Ovary (tissue), 9 donors: ENCODE data around the gene CARM1. TPM values are rescaled to one million over a fixed set of nuclear protein-coding genes. Genes with fewer than 3 reads are reported as not detected.
A peak's percentile ranks its signal among the peaks of the same experiment; 100 is the strongest.

Experiments used
- DNase-seq, 5 donors: peaks; one replicate each; pipeline ENCODE4 v3.0.0-alpha.2; 2019 to 2020
- H3K27ac ChIP-seq, 2 donors: fragments of 200-600 bp; one replicate each; pipeline versions ENCODE4 v1.5.1 to v1.8.0; 2019 to 2022
- H3K27me3 ChIP-seq: fragments of 200-600 bp; one replicate; pipeline ENCODE4 v1.8.0; 2022
- H3K36me3 ChIP-seq: fragments of 200-600 bp; sonication (generic); one replicate; pipeline ENCODE4 v1.5.1; 2019
- H3K4me1 ChIP-seq: one replicate; pipeline ENCODE4 v1.8.1; 2013; ENCODE audit warnings: mild to moderate bottlenecking, moderate library complexity; ENCODE audit not compliant: insufficient read depth
- H3K4me3 ChIP-seq: fragments of 200-600 bp; sonication (generic); one replicate; pipeline ENCODE4 v1.5.1; 2017
- H3K9me3 ChIP-seq, 2 donors: fragments of 200-600 bp in 1 of 2; sonication (generic) in 1 of 2; one replicate each; pipeline versions ENCODE4 v1.5.1 to v1.8.1; 2013 to 2019; ENCODE audit warnings: mild to moderate bottlenecking in 1 of 2, moderate library complexity in 1 of 2
- EP300 ChIP-seq: sonication (generic); formaldehyde crosslinking; IDR thresholded peaks from one replicate; pipeline ENCODE4 v1.6.1; 2017; ENCODE audit warnings: antibody characterized with exemption
- POLR2A ChIP-seq: fragments of 450-650 bp; IDR thresholded peaks from one replicate; pipeline ENCODE4 v1.6.1; 2017; ENCODE audit warnings: antibody characterized with exemption, mild to moderate bottlenecking, moderate library complexity
- WGBS, 3 donors: extraction: QIAGEN DNeasy Blood & Tissue Kit in 1 of 3; methylation state at CpG; one replicate each; pipeline versions ENCODE4 v1.1.5 to v1.1.7; 2013 to 2017; 5-methylcytosine and 5-hydroxymethylcytosine counted together
- intact Hi-C, 4 donors: fragments of 100-400 bp; cut with DNase I; formaldehyde crosslinking; loops; one replicate each; pipeline versions ENCODE4 v1.11.0 to v1.15.1; 2022 to 2023
- polyA plus RNA-seq, 2 donors: library from polyadenylated mRNA; stranded (reverse); fragments of 200-250 nt in 1 of 2; fragments of 350-450 nt in 1 of 2; fragmentation: Illumina TruSeq in 1 of 2; extraction: RNeasy Lipid Tissue Mini Kit (QIAGEN cat#74804) in 1 of 2; gene quantifications; one replicate each; pipeline ENCODE4 v1.2.3, GENCODE V29; 2013 to 2014
- total RNA-seq, 7 donors: library from RNA; depleted of rRNA in 2 of 7; stranded (reverse); fragments of >200 nt in 2 of 7; fragmentation: NEBNext Ultra II Directional in 3 of 7; extraction: Animal tissue kit (Norgen Biotek cat#: 25700) in 3 of 7; gene quantifications; one replicate each; pipeline versions ENCODE4 v1.1.0 to v1.2.4, GENCODE V29; 2016 to 2023
- TF ChIP-seq, protein P1 (sequence below), 3 donors: fragments of 450-650 bp in 2 of 3; fragments of 200-600 bp in 1 of 3; IDR thresholded peaks; one replicate each; pipeline versions ENCODE4 v1.5.1 to v1.8.0; 2016 to 2022; ENCODE audit warnings: antibody characterized with exemption in 3 of 3, mild to moderate bottlenecking in 1 of 3
- donor health status: DM: no; HTN: no; CAD: no; lungs with moderate emphysema.
- donor health status: DM: no; HTN: no; CAD: no.
- donor health status: Bipolar disorder and iron deficiency.
- donor health status: DM: yes; HTN: yes; CAD: no.
- donor health status: DM: no; HTN: no; CAD: no.
- donor health status: DM: yes; HTN: yes; CAD: no.

The CARM1 gene
- total and polyA plus RNA-seq, 9 donors: 10.1 to 42.1 (median 38.1) TPM

DNA sequence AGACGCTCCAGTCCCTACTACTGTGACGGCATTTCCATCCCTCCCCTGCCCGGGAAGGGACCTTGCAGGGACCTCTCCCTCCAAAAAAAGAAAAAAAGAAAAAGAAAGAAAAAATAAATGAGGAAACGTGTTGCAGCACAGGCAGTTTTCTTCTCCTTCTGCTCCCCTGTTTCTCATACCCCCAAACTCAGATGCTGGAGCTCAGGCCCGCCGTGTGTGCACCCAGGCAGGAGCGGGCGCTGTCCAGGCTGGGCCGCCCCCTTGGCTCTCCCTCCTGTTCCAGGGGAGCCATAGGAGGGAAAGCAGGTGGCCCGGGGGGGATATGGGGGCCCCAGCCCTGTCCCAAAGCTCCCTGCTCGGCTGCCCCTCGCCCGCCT lies 51.3 kb downstream of the CARM1 start:
- Histone ChIP-seq H3K27me3 (no peaks in the 10 kb centered on the region), H3K4me1 (peaks cover 5% of the 10 kb centered on the region), H3K4me3 (no peak overlapping the region), H3K9me3 (no peaks in the 10 kb centered on the region), H3K27ac (no peak overlapping the region), H3K36me3 (no peaks in the 10 kb centered on the region)
- 80 to 82% (median 81%) methylated on average over 13 of the region's 13 CpGs for WGBS, 3 donors
- intact Hi-C loops: loop anchor here in 1 of 4 donors (10.0 kb wide), 1 partner anchor 48 kb away; the partner anchor contains the start of gene CARM1
- no peak for TF ChIP-seq EP300
- TF ChIP-seq, protein P1, sequence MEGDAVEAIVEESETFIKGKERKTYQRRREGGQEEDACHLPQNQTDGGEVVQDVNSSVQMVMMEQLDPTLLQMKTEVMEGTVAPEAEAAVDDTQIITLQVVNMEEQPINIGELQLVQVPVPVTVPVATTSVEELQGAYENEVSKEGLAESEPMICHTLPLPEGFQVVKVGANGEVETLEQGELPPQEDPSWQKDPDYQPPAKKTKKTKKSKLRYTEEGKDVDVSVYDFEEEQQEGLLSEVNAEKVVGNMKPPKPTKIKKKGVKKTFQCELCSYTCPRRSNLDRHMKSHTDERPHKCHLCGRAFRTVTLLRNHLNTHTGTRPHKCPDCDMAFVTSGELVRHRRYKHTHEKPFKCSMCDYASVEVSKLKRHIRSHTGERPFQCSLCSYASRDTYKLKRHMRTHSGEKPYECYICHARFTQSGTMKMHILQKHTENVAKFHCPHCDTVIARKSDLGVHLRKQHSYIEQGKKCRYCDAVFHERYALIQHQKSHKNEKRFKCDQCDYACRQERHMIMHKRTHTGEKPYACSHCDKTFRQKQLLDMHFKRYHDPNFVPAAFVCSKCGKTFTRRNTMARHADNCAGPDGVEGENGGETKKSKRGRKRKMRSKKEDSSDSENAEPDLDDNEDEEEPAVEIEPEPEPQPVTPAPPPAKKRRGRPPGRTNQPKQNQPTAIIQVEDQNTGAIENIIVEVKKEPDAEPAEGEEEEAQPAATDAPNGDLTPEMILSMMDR (IDR thresholded peaks at IDR 0.05): no peak
- TF ChIP-seq POLR2A: no peak
- no peak for DNase-seq

DNA sequence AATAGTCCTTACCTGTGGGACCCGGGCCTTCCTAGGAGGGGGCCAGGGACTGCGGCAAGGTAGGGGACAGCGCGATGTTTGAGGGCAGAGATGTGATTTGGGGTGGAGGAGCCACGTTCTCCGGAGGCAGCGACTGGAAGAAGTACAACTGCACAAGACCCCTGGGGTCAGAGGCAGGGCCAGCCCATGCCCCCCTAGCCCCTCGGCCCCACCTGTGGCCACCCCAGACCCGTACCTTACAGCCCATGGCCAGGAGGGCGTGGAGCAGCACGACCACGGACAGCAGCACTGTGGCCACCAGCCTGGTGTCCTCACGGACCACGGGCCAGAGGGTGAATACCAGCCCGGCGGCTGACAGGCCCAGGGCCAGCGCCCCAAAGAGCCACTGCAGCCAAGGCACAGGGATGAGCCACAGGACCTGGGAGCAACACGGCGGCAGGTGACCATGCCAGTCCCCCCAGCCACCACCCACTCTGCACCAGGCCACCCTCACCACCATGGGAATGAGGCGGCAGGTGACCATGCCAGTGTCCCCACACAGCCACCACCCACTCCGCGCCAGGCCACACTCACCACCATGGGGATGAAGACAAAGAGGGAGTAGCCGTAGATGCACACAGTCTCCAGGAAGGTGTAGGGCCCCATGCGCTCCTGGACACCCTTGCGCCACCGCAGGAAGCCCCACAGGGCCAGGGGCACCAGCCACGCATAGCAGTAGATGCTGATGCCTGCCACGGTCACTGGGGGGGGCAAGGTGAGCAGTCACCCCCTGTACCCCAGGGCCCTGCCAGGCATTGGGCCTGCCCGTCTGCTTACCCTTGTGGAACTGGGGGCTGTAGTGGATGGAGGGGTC lies 52.1 kb downstream of the CARM1 start:
- H3K4me3 ChIP-seq: no peak overlapping the region
- intact Hi-C loops: loop anchor here in 1 of 4 donors (10.0 kb wide), 1 partner anchor 49 kb away; the partner anchor contains the start of gene CARM1
- no peak for DNase-seq
- 78 to 88% (median 84%) methylated on average over 21 to 29 of the region's 29 CpGs for WGBS, 3 donors
- peaks cover 9% of the 10 kb centered on the region for H3K4me1 ChIP-seq
- no peak for TF ChIP-seq EP300
- TF ChIP-seq, protein P1 (IDR thresholded peaks at IDR 0.05): no peak
- TF ChIP-seq POLR2A: no peak
- no peak overlapping the region for H3K27ac ChIP-seq
- no peaks in the 10 kb centered on the region for H3K36me3 ChIP-seq
- H3K9me3 ChIP-seq: no peaks in the 10 kb centered on the region
- no peaks in the 10 kb centered on the region for H3K27me3 ChIP-seq

DNA sequence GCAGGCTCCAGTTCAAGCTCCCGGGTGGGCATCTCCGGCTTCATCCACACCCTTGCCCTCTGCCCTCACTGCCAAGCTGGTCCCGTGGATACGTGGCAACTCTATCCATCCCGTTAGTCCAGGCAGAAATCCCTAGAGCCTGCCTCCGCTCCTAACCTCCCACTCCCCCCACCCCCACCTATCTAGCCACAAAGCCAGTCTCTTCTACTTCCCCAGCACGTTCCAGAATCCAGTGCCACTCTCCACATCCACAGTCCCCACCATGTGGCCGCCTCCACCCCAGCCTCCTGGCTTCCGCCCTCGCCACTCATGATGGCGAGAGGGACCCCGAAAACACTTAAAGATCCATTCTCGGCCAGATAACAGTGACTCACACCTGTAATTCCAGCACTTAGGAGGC lies 53.2 kb downstream of the CARM1 start:
- H3K4me1 ChIP-seq: peaks cover 12% of the 10 kb centered on the region
- H3K4me3 ChIP-seq: no peak overlapping the region
- no peak for DNase-seq
- H3K27ac ChIP-seq: no peak overlapping the region
- intact Hi-C loops: loop anchor here in 1 of 4 donors (10.0 kb wide), 1 partner anchor 50 kb away; the partner anchor contains the start of gene CARM1
- no peaks in the 10 kb centered on the region for H3K9me3 ChIP-seq
- H3K27me3 ChIP-seq: no peaks in the 10 kb centered on the region
- 78 to 79% (median 79%) methylated on average over 13 of the region's 13 CpGs for WGBS, 3 donors
- H3K36me3 ChIP-seq: no peaks in the 10 kb centered on the region
- no peak for TF ChIP-seq POLR2A
- TF ChIP-seq, protein P1 (IDR thresholded peaks at IDR 0.05): no peak
- no peak for TF ChIP-seq EP300

DNA sequence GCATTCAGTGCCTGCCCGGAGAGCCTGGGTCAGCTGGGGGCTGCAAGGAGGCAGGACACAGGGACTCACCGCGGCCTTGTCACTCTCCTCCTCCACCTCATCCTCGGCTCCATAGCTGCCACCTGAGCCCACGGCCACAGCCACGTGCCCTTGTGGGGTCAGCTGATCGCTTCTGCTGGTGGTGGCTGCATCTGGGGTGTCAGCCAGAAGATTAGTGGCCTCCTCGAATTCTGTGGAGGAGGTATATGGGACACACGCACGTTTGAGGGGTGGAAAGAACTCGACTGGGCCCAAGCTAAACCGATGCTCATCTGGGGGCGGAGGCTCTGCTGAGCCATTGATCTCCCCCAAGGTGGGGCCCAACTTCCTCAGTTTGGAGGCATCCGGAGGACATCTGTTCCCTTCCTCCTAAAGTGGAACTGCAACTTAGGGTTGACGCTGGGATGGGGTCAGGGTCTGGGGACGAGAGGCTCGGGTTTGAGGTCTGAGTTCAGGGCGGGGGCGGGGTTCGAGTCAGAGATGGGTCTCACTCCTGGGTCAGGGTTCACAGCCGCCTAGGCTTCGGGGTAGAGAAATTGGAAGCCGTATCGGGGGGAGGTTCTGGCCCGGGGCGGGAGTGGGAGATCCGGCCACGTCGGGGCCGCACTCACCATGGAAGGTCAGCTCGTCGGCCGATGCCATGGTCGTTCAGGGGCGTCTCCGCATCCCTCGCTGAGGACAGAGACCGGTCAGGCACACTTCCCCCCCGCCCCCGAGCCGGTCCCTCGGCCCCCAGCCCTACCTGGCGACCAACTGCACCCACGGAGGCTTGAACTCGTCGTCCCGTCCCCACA lies 56.6 kb downstream of the CARM1 start:
- WGBS, 3 donors: 4 to 6% (median 5%) methylated on average over 34 to 47 of the region's 47 CpGs
- H3K4me3 ChIP-seq: peak overlapping the region; percentile 93
- no peaks in the 10 kb centered on the region for H3K27me3 ChIP-seq
- TF ChIP-seq EP300 (no peak), POLR2A (no peak)
- TF ChIP-seq, protein P1 (IDR thresholded peaks at IDR 0.05): no peak
- H3K9me3 ChIP-seq: no peaks in the 10 kb centered on the region
- DNase-seq: no peak
- H3K36me3 ChIP-seq: no peaks in the 10 kb centered on the region
- intact Hi-C loops: loop anchor here in 2 of 4 donors (5.0 to 10.0 kb wide), 2 partner anchors 53 to 56 kb away; partner anchors contain the start of gene CARM1 (in 2 of the 2)
- H3K27ac ChIP-seq: peak overlapping the region; percentile 69 to 70
- H3K4me1 ChIP-seq: peaks cover 15% of the 10 kb centered on the region
